ENCODE data around the gene RSPH1. TPM values are rescaled to one million over a fixed set of nuclear protein-coding genes. Genes with fewer than 3 reads are reported as not detected.

RSPH1 gene
- total and polyA plus RNA-seq, 2 of the 4 experiments (the other 2 are of a cell fraction) = not detected

DNA sequence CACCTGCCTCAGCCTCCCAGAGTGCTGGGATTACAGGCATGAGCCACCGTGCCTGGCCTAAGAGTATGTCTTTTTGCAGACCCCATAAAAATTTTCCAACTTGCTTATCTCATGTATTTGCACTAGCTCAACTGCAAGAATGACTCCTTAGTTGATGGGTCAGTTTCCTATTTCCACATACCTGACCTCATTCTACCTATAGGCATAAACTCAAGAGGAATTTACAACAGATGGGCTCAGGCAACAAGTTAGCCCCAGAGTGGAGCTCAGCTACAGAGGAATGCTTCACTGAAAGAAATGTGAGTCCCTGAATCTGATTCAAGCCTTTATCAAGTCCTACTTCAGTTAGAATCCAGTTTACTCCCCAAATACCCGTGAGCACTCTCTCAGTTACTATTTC, 12.3 kb upstream of the RSPH1 start:
- TF ChIP-seq, protein P1, sequence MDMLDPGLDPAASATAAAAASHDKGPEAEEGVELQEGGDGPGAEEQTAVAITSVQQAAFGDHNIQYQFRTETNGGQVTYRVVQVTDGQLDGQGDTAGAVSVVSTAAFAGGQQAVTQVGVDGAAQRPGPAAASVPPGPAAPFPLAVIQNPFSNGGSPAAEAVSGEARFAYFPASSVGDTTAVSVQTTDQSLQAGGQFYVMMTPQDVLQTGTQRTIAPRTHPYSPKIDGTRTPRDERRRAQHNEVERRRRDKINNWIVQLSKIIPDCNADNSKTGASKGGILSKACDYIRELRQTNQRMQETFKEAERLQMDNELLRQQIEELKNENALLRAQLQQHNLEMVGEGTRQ (IDR thresholded peaks at IDR 0.05; ENCODE audit: low read depth, low read length) = no peak
- no peak for TF ChIP-seq BHLHE40 (IDR thresholded peaks at IDR 0.05; ENCODE audit: low read depth, low read length)
- no peak for TF ChIP-seq MAZ (IDR thresholded peaks at IDR 0.05; ENCODE audit: borderline replicate concordance, low read depth, low read length)
- no peak for TF ChIP-seq CHD1 (IDR thresholded peaks at IDR 0.05; ENCODE audit: low read depth, low read length)
- TF ChIP-seq, protein P2, sequence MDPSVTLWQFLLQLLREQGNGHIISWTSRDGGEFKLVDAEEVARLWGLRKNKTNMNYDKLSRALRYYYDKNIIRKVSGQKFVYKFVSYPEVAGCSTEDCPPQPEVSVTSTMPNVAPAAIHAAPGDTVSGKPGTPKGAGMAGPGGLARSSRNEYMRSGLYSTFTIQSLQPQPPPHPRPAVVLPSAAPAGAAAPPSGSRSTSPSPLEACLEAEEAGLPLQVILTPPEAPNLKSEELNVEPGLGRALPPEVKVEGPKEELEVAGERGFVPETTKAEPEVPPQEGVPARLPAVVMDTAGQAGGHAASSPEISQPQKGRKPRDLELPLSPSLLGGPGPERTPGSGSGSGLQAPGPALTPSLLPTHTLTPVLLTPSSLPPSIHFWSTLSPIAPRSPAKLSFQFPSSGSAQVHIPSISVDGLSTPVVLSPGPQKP (IDR thresholded peaks at IDR 0.05; ENCODE audit: borderline replicate concordance, low read depth, low read length) = no peak
- TF ChIP-seq RFX5 (IDR thresholded peaks at IDR 0.05; ENCODE audit: low read depth, low read length) = no peak
- TF ChIP-seq RCOR1 (IDR thresholded peaks at IDR 0.05; ENCODE audit: insufficient replicate concordance, low read length) = no peak
- H3K14ac ChIP-seq (replicated peaks; ENCODE audit: low read depth, low read length) = no peak overlapping the region
- no peak overlapping the region for H3K27ac ChIP-seq (ENCODE audit: insufficient read depth, low read length)
- H3K4ac ChIP-seq (ENCODE audit: low read depth, low read length) = no peak overlapping the region
- ATAC-seq (ENCODE audit: low read depth) = no peak
- H3K4me2 ChIP-seq (ENCODE audit: low read depth, low read length) = no peak overlapping the region
- H2BK15ac ChIP-seq (ENCODE audit: low read depth, low read length) = no peak overlapping the region
- H3K4me1 ChIP-seq (ENCODE audit: control insufficient read depth, insufficient read depth, low read length) = no peaks in the 10 kb centered on the region
- CTCF ChIA-PET = no interaction called here
- no peak overlapping the region for H3K18ac ChIP-seq (ENCODE audit: low read depth, low read length)
- intact Hi-C loops (cut with micrococcal nuclease) (no loop called here), dilution Hi-C loops (cut with HindIII; ENCODE audit: low sequenced_read_pairs, unreplicated experiment) (no loop called here), in situ Hi-C loops (cut with MboI; ENCODE audit: low sequenced_read_pairs) (no loop called here)
- H3K27me3 ChIP-seq (ENCODE audit: control insufficient read depth, insufficient read depth, low read length) = peaks cover 19% of the 10 kb centered on the region
- no peak for DNase-seq
- BruUV-seq (replicated peaks) = no TSS peak
- no peak overlapping the region for H2BK120ac ChIP-seq (ENCODE audit: low read depth, low read length)
- H2BK5ac ChIP-seq (ENCODE audit: low read depth, low read length, poor library complexity, severe bottlenecking) = no peak overlapping the region
- whole genome bisulfite sequencing, 2 experiments (ENCODE audit: extremely low coverage in 2 of 2, insufficient read length in 1 of 2) = no CpG with 5 or more reads among the region's 2 CpGs
- no peak overlapping the region for H3K56ac ChIP-seq (ENCODE audit: extremely low read depth, insufficient read depth, low read length)
- no peak overlapping the region for H3K9ac ChIP-seq (ENCODE audit: low read depth, low read length)
- no peaks in the 10 kb centered on the region for H3K9me1 ChIP-seq (ENCODE audit: insufficient read depth, low read length)
- no peaks in the 10 kb centered on the region for H3K36me3 ChIP-seq (ENCODE audit: control insufficient read depth, insufficient read depth, low read length)
- no peaks in the 10 kb centered on the region for H4K20me1 ChIP-seq (ENCODE audit: insufficient read depth, low read length)
- POLR2A ChIA-PET (ENCODE audit: unreplicated experiment) = no interaction called here
- no peak overlapping the region for H4K91ac ChIP-seq (ENCODE audit: insufficient read depth, low read depth, low read length)
- H4K8ac ChIP-seq (ENCODE audit: low read depth in 2 of 2, low read length in 2 of 2) = no peak overlapping the region
- H2AFZ ChIP-seq (replicated peaks; ENCODE audit: low read length, poor library complexity) = no peak overlapping the region
- H4K5ac ChIP-seq (ENCODE audit: low read depth, low read length) = no peak overlapping the region
- no peak overlapping the region for H2BK20ac ChIP-seq (ENCODE audit: low read depth, low read length)
- H2AK5ac ChIP-seq (ENCODE audit: low read depth, low read length) = no peak overlapping the region
- H3K9me3 ChIP-seq (ENCODE audit: control insufficient read depth, insufficient read depth, low read length) = no peaks in the 10 kb centered on the region
- no peaks in the 10 kb centered on the region for H3K79me1 ChIP-seq (ENCODE audit: low read depth in 1 of 2, low read length in 2 of 2)
- no peak overlapping the region for H2AK9ac ChIP-seq (replicated peaks; ENCODE audit: low read depth, low read length, poor library complexity)
- H3K23ac ChIP-seq (ENCODE audit: low read depth, low read length) = no peak overlapping the region
- H3K4me3 ChIP-seq (ENCODE audit: insufficient read depth, low read depth, low read length) = no peak overlapping the region

Measured in IMR-90 (cell line).